GM12801 (cell line): Measurements from ENCODE around the gene EML3.

Experiments used
- TF ChIP-seq, protein P1 (sequence below): IDR thresholded peaks from one replicate; pipeline ENCODE4 v1.5.1; 2011; ENCODE audit warnings: control low read depth; ENCODE audit not compliant: insufficient read length; ENCODE audit errors: extremely low read depth

The EML3 gene

GRCh38 chr11:62591448-62592145, 21.0 kb downstream of the EML3 start, which contains the start of gene TUT1:
Gene TUT1, minus strand, starts transcription at chr11:62591523. Its CDS starts 38 bp downstream, at chr11:62591485.
- TF ChIP-seq, protein P1, sequence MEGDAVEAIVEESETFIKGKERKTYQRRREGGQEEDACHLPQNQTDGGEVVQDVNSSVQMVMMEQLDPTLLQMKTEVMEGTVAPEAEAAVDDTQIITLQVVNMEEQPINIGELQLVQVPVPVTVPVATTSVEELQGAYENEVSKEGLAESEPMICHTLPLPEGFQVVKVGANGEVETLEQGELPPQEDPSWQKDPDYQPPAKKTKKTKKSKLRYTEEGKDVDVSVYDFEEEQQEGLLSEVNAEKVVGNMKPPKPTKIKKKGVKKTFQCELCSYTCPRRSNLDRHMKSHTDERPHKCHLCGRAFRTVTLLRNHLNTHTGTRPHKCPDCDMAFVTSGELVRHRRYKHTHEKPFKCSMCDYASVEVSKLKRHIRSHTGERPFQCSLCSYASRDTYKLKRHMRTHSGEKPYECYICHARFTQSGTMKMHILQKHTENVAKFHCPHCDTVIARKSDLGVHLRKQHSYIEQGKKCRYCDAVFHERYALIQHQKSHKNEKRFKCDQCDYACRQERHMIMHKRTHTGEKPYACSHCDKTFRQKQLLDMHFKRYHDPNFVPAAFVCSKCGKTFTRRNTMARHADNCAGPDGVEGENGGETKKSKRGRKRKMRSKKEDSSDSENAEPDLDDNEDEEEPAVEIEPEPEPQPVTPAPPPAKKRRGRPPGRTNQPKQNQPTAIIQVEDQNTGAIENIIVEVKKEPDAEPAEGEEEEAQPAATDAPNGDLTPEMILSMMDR, result no peak

DNA sequence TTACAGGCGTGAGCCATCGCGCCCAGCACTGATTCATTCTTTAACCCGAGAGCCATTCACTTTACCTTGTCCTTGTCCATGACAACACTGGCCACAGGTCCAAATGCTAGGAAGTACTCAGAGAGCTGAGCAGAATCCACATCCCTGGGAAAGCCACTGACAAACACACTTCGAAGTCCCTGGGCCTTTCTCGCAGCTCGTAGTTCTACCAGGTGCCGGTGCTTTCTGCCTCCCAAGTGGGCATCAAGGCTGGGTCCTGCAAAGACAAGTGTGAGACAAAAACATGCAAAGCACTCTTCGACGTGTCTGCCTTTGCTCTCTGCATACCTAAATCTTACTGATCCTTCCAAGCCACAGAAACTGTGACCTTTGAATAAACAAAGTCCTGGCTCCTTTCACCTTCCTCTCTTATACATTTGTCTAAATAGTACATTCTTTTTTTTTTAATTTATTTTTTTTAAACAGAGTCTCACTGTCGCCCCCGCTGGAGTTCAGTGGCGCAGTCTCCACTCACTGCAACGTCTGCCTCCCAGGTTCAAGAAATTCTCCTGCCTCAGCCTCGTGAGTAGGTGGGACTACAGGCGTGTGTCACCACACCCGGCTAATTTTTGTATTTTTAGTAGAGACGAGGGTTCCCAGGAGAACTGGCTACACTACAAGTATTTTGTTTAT, 23.5 kb downstream of the EML3 start:
- TF ChIP-seq, protein P1, result no peak

GRCh38 chr11:62580959-62581715, 31.4 kb downstream of the EML3 start:
- TF ChIP-seq, protein P1, result no peak

GRCh38 chr11:62579252-62579651, 33.3 kb downstream of the EML3 start:
- TF ChIP-seq, protein P1, result no peak

GRCh38 chr11:62578541-62578940, 34.0 kb downstream of the EML3 start:
- TF ChIP-seq, protein P1, result no peak

GRCh38 chr11:62577046-62577714, 35.4 kb downstream of the EML3 start:
- TF ChIP-seq, protein P1, result no peak

DNA sequence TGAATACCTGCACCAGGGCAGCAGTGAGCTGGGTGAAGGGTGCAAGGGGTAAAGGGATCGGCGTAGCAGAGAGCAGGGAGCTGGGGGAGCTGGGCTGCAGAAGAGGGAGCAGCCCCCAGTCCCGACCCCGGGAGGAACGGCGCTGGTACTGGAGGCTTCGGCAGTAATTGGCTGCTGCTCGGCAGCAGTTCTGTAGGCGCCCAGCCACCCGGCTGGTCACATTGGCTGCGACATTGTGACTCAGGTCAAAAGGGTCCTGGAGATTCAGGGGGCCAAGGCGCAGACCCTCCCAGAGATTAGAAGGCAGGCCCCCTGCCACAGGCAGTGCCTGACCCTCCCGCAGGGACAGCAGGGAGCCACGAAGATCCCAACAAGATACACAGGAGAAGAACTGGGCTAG, 36.7 kb downstream of the EML3 start:
- TF ChIP-seq, protein P1, result no peak
